GM12878 (cell line): ENCODE measurements around the gene ADRA2B.

Experiments
- MTA2 ChIP-seq: fragments of 450-650 bp; IDR thresholded peaks from 2 replicates; pipeline ENCODE4 v1.6.1; 2016; ENCODE audit warnings: low read depth, mild to moderate bottlenecking, moderate library complexity
- TF ChIP-seq, protein P1 (sequence below): IDR thresholded peaks from 2 replicates; pipeline ENCODE4 v1.6.1; 2012; ENCODE audit warnings: low read depth, low read length, improper control_type of control experiment

DNA sequence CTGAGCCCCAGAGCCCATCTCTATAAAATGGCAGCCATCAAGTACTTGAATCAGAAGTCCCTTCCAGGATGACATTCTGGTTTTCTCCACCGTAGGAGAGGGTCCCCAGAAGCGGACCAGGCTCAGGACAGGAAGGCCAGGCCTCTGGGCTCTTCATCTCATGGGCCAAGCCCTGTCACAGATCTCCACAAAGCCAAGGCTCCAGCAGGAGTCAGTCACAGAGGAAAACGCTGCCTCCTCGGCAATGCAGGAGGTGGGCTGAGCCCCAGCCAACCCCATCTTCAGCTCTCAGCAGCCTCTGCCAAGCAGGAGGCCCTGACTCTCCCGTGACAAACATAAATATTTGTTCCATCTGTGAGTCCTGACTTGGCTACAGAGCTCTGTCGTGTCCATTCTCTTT lies 42.2 kb downstream of the ADRA2B start:
- no peak for TF ChIP-seq MTA2
- TF ChIP-seq, protein P1, sequence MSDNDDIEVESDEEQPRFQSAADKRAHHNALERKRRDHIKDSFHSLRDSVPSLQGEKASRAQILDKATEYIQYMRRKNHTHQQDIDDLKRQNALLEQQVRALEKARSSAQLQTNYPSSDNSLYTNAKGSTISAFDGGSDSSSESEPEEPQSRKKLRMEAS = no peak
